Glutamatergic neuron (in vitro differentiated cells): ENCODE measurements around the gene CD14. TPM values are rescaled to one million over a fixed set of nuclear protein-coding genes. Genes with fewer than 3 reads are reported as not detected.

Source experiments
- DNase-seq: peaks from one replicate; pipeline ENCODE4 v3.0.0; 2022
- H3K27ac Mint-ChIP-seq: one replicate; pipeline ENCODE4 v1.8.0; 2020; ENCODE audit warnings: mild to moderate bottlenecking, mixed read lengths, inconsistent platforms; ENCODE audit not compliant: unreplicated experiment
- H3K27me3 Mint-ChIP-seq: one replicate; pipeline ENCODE4 v1.8.0; 2020; ENCODE audit warnings: mild to moderate bottlenecking, moderate library complexity, mixed read lengths, inconsistent platforms; ENCODE audit not compliant: unreplicated experiment
- H3K36me3 Mint-ChIP-seq: one replicate; pipeline ENCODE4 v1.8.0; 2020; ENCODE audit warnings: mild to moderate bottlenecking, mixed read lengths, inconsistent platforms; ENCODE audit not compliant: unreplicated experiment
- H3K4me1 Mint-ChIP-seq: one replicate; pipeline ENCODE4 v1.8.0; 2020; ENCODE audit warnings: mild to moderate bottlenecking, low read depth, mixed read lengths, inconsistent platforms; ENCODE audit not compliant: unreplicated experiment
- H3K4me3 Mint-ChIP-seq: one replicate; pipeline ENCODE4 v1.8.0; 2020; ENCODE audit warnings: mild to moderate bottlenecking, mixed read lengths, inconsistent platforms; ENCODE audit not compliant: unreplicated experiment
- H3K9me3 Mint-ChIP-seq: one replicate; pipeline ENCODE4 v1.8.0; 2020; ENCODE audit warnings: mild to moderate bottlenecking, moderate library complexity, mixed read lengths, inconsistent platforms; ENCODE audit not compliant: unreplicated experiment
- total RNA-seq: library from RNA; stranded (reverse); fragmentation: NEBNext Ultra II Directional; extraction: Animal tissue kit (Norgen Biotek cat#: 25700); gene quantifications from one replicate; pipeline ENCODE4 v1.2.1, GENCODE V29; 2021; ENCODE audit not compliant: unreplicated experiment
- TF ChIP-seq, protein P1 (sequence below): fragments of 200-600 bp; sonication (generic); IDR thresholded peaks from one replicate; pipeline ENCODE4 v1.5.0; 2021; ENCODE audit not compliant: partially characterized antibody, unreplicated experiment

CD14 gene
- total RNA-seq, 1 donor from 2014 or later, result 0.64 TPM

DNA sequence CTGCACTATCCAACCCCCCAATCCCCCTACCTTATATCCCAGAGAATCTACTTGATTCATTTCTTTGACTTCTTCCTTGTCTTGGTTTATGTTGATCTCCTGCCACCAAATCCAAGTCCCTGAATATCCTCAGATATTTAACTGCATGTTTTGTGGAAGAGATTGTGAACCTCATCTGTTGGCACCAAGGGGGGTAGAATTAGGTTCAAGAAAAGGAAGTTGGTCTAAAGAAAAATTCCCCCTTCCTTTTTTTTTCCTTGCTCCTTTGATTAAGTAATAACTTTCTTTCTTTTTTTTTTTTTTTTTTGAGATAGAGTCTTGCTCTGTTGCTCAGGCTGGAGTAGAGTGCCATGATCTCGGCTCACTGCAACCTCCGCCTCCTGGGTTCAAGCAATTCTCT, 526 bp upstream of the CD14 start:
- Mint-ChIP-seq H3K27me3 (peaks cover 13% of the 10 kb centered on the region), H3K36me3 (peaks cover 7% of the 10 kb centered on the region)
- TF ChIP-seq, protein P1, sequence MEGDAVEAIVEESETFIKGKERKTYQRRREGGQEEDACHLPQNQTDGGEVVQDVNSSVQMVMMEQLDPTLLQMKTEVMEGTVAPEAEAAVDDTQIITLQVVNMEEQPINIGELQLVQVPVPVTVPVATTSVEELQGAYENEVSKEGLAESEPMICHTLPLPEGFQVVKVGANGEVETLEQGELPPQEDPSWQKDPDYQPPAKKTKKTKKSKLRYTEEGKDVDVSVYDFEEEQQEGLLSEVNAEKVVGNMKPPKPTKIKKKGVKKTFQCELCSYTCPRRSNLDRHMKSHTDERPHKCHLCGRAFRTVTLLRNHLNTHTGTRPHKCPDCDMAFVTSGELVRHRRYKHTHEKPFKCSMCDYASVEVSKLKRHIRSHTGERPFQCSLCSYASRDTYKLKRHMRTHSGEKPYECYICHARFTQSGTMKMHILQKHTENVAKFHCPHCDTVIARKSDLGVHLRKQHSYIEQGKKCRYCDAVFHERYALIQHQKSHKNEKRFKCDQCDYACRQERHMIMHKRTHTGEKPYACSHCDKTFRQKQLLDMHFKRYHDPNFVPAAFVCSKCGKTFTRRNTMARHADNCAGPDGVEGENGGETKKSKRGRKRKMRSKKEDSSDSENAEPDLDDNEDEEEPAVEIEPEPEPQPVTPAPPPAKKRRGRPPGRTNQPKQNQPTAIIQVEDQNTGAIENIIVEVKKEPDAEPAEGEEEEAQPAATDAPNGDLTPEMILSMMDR, result no peak

DNA sequence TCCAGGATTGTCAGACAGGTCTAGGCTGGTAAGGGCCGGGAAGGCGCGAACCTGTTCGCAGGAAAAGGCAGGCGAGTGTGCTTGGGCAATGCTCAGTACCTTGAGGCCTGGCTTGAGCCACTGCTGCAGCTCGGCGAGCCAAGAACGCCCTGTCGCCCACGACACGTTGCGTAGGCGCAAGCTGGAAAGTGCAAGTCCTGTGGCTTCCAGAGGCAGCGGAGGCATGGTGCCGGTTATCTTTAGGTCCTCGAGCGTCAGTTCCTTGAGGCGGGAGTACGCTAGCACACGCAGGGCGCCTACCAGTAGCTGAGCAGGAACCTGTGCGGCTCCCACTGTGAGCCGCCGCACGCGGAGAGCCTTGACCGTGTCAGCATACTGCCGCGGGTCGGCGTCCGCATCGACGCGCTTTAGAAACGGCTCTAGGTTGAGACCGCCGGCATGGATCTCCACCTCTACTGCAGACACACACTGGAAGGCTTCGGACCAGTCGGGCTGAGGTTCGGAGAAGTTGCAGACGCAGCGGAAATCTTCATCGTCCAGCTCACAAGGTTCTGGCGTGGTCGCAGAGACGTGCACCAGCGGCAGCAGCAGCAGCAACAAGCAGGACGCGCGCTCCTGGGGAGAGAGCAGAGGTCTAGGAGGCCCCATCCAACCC, 482 bp downstream of the CD14 start:
- Mint-ChIP-seq H3K4me1 (no peaks in the 10 kb centered on the region), H3K36me3 (peaks cover 11% of the 10 kb centered on the region), H3K27me3 (peaks cover 16% of the 10 kb centered on the region), H3K27ac (no peak overlapping the region), H3K4me3 (peak overlapping the region; percentile 64), H3K9me3 (peaks cover 8% of the 10 kb centered on the region)
- TF ChIP-seq, protein P1, result no peak
- no peak for DNase-seq

More for the DNA sequence above, 526 bp upstream of the CD14 start:
- H3K27ac Mint-ChIP-seq, result no peak overlapping the region
- peaks cover 3% of the 10 kb centered on the region for H3K9me3 Mint-ChIP-seq
- no peaks in the 10 kb centered on the region for H3K4me1 Mint-ChIP-seq
- DNase-seq, result no peak
- H3K4me3 Mint-ChIP-seq, result no peak overlapping the region

DNA sequence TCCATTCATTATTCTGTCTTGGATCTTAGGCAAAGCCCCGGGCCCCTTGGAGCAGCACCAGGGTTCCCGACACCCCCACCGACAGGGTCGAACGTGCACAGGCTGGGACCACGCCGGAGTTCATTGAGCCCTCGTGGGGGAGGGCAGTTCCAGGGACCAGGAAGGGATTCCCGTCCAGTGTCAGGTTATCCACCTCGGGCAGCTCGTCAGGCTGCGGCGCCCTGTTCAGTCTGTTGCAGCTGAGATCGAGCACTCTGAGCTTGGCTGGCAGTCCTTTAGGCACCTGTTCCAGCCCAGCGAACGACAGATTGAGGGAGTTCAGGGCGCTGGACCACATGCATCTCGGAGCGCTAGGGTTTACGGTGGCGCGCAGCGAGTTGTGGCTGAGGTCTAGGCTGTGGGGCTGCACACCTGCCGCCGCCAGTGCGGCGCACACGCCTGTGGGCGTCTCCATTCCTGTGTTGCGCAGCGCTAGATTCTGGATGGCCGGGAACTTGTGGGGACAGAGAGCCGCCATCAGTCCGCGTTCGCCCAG, 1.1 kb downstream of the CD14 start:
- no peaks in the 10 kb centered on the region for H3K4me1 Mint-ChIP-seq
- peaks cover 11% of the 10 kb centered on the region for H3K36me3 Mint-ChIP-seq
- H3K4me3 Mint-ChIP-seq, result peak overlapping the region; percentile 64
- TF ChIP-seq, protein P1, result no peak
- H3K27me3 Mint-ChIP-seq, result peaks cover 15% of the 10 kb centered on the region
- no peak overlapping the region for H3K27ac Mint-ChIP-seq
- DNase-seq, result no peak
- H3K9me3 Mint-ChIP-seq, result peaks cover 9% of the 10 kb centered on the region

DNA sequence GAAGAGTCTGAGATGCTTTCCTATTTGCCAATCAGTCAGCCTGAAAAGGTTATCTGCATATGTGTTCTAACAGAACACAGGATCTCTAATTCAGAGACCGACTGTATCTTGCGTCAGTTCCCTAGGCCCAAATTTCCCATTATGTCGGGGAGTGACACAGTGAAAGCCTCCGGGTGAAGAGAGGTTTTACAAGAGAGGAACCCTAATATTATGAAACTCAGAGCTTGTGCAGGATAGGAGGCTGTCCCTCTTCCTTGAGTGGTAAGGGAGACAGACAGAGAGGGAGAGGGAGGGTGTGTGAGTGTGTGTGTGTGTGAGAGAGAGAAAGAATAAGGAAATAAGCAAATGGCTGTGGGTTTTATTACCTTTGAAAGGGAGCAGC, 1.9 kb downstream of the CD14 start:
- Mint-ChIP-seq H3K27me3 (peaks cover 10% of the 10 kb centered on the region), H3K4me3 (no peak overlapping the region), H3K27ac (no peak overlapping the region), H3K4me1 (no peaks in the 10 kb centered on the region), H3K9me3 (peaks cover 9% of the 10 kb centered on the region), H3K36me3 (peaks cover 11% of the 10 kb centered on the region)
- TF ChIP-seq, protein P1, result no peak
- DNase-seq, result no peak

DNA sequence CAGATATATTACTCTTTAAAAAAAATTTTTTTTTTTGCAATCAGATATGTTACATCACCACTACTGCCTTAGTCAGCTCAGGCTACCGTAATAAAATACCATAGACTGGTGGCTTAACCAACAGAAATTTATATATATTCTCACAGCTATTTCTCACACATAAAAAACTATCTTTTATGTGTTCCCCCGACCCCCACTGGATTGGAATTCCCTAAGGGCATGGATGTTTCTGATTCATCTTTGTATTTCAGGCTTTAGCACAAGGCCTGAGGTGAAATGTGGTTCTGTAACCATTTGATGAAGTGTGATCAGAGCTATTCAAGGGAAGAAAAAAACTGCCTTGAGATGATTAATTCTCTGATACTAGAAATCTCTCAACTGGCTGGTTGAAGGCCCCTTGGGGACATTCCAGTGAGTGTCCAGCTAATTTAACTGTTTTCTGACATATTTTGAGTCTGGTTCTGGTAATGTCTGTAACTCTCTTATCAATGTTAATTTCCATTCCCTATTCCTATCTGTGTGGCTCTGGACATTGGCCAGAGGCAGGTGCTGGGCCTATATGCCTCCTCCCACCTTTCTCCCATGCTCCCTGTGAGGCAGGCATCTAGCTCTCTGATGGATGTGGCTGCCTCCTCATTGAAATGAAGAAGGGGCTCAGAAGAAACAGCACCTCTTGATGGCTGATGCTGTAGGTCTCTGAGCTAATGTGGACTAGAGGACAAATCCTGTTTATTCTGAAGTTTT, 2.5 kb downstream of the CD14 start:
- TF ChIP-seq, protein P1, result no peak
- H3K9me3 Mint-ChIP-seq, result peaks cover 9% of the 10 kb centered on the region
- peaks cover 10% of the 10 kb centered on the region for H3K27me3 Mint-ChIP-seq

More for the DNA sequence above, 2.5 kb downstream of the CD14 start:
- Mint-ChIP-seq H3K4me3 (no peak overlapping the region), H3K27ac (no peak overlapping the region), H3K36me3 (peaks cover 13% of the 10 kb centered on the region), H3K4me1 (no peaks in the 10 kb centered on the region)
- no peak for DNase-seq
